ENCODE measurements around the gene EZR.

DNA sequence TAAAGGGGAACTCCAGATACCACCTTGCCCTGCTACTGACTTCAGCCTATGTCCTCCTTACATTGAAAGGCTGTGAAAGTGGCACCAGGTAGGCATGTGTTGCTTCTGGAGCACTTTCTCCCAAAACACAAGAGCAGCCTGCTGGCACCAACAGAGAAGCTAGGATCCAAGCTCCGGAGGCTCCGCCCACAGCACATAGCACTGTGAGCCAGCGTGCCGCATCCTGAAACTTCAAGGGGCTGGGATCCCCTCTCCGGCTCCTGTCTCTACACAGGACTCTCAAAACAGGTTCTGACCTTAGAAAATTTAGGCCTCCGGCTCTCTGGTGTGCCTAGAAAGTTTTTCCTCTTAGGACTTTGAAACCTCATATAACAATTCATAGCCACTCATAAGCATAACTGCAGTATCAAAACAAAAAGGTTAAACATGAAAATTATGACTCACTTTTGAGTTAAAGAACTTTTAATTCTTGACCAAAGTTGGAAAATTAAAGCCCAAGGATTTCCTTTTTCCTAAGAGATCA lies 41.1 kb downstream of the EZR start:
- TF ChIP-seq, protein P1, sequence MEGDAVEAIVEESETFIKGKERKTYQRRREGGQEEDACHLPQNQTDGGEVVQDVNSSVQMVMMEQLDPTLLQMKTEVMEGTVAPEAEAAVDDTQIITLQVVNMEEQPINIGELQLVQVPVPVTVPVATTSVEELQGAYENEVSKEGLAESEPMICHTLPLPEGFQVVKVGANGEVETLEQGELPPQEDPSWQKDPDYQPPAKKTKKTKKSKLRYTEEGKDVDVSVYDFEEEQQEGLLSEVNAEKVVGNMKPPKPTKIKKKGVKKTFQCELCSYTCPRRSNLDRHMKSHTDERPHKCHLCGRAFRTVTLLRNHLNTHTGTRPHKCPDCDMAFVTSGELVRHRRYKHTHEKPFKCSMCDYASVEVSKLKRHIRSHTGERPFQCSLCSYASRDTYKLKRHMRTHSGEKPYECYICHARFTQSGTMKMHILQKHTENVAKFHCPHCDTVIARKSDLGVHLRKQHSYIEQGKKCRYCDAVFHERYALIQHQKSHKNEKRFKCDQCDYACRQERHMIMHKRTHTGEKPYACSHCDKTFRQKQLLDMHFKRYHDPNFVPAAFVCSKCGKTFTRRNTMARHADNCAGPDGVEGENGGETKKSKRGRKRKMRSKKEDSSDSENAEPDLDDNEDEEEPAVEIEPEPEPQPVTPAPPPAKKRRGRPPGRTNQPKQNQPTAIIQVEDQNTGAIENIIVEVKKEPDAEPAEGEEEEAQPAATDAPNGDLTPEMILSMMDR (IDR thresholded peaks at IDR 0.05; ENCODE audit: insufficient read depth, low read depth, low read length), result no peak
- no peak for TF ChIP-seq EZH2 (IDR thresholded peaks at IDR 0.05; ENCODE audit: insufficient read depth, low read length)
